Small intestine (tissue), 7 donors: Measurements from ENCODE around the gene KAT2B. TPM values are rescaled to one million over a fixed set of nuclear protein-coding genes. Genes with fewer than 3 reads are reported as not detected.

ENCODE experiments used
- DNase-seq, 2 donors: peaks; one replicate each; pipeline versions ENCODE4 v3.0.0 to v3.0.0-alpha.2; 2013
- FAIRE-seq: peaks from 2 replicates; lab custom pipeline; 2012; peaks lifted over from hg19 to GRCh38; lab: Jason Lieb, UNC
- H3K27ac ChIP-seq, 3 donors: one replicate each; pipeline ENCODE4 v1.5.1; 2013; ENCODE audit warnings: low read length in 2 of 3, mild to moderate bottlenecking in 2 of 3, control low read depth in 1 of 3, inconsistent platforms in 1 of 3, low read depth in 1 of 3, moderate library complexity in 1 of 3
- H3K27me3 ChIP-seq, 3 donors: one replicate each; pipeline ENCODE4 v1.6.1; 2013; ENCODE audit warnings: low read length in 3 of 3, inconsistent platforms in 1 of 3; ENCODE audit not compliant: control insufficient read depth in 3 of 3, insufficient read depth in 3 of 3
- H3K36me3 ChIP-seq, 3 donors: one replicate each; pipeline ENCODE4 v1.6.1; 2013; ENCODE audit warnings: low read length in 3 of 3, inconsistent platforms in 1 of 3, low read depth in 1 of 3, mild to moderate bottlenecking in 1 of 3, moderate library complexity in 1 of 3; ENCODE audit not compliant: control insufficient read depth in 3 of 3, insufficient read depth in 2 of 3
- H3K4me1 ChIP-seq, 3 donors: one replicate each; pipeline ENCODE4 v1.6.1; 2013; ENCODE audit warnings: low read length in 2 of 3, inconsistent platforms in 1 of 3, low read depth in 1 of 3, mild to moderate bottlenecking in 1 of 3, moderate library complexity in 1 of 3; ENCODE audit not compliant: control insufficient read depth in 3 of 3, insufficient read depth in 2 of 3
- H3K4me3 ChIP-seq, 3 donors: one replicate each; pipeline ENCODE4 v1.5.1; 2013; ENCODE audit warnings: low read length in 3 of 3, control low read depth in 1 of 3, inconsistent platforms in 1 of 3, low read depth in 1 of 3, mild to moderate bottlenecking in 1 of 3, moderate library complexity in 1 of 3
- H3K9me3 ChIP-seq, 2 donors: one replicate each; pipeline ENCODE4 v1.6.1; 2013; ENCODE audit warnings: low read depth in 1 of 2, low read length in 1 of 2; ENCODE audit not compliant: control insufficient read depth in 2 of 2, insufficient read depth in 1 of 2
- WGBS, 3 donors: extraction: QIAGEN DNeasy Blood & Tissue Kit; methylation state at CpG; one replicate each; pipeline ENCODE4 v1.1.7; 2013; 5-methylcytosine and 5-hydroxymethylcytosine counted together
- polyA plus RNA-seq, 4 donors: library from polyadenylated mRNA; stranded (reverse) in 3 of 4; unstranded in 1 of 4; fragments of 200-250 nt in 3 of 4; fragments of 120-200 nt in 1 of 4; gene quantifications; one replicate each; pipeline versions ENCODE4 v1.2.1 to v1.2.3, GENCODE V29; 2013
- donor health status: healthy with polysubstance abuse.
- donor health status: control.
- donor health status: control.
- donor health status: Bipolar disorder and iron deficiency.
- donor health status: healthy.

Gene KAT2B
- polyA plus RNA-seq, 4 donors: 7.1 to 28.0 (median 20.4) TPM

DNA sequence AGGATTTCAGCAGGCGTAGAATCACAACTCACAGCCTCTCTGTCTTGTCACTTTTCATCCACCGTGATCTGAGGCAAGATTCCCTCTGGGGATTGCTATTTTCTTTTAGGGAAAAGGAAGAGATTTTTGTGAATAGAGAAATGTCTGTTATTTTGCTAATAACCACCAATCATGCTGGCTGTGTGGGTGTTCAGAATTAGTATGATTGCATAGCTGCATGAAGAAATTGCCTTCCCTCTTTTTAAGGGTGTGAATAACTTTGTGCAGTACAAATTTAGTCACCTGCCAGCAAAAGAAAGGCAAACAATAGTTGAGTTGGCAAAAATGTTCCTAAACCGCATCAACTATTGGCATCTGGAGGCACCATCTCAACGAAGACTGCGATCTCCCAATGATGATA is 60.8 kb downstream of the KAT2B start:
- Histone ChIP-seq H3K9me3 (no peaks in the 10 kb centered on the region), H3K4me3 (no peak overlapping the region), H3K4me1 (no peaks in the 10 kb centered on the region), H3K36me3 (peaks cover 0 to 5% (median 0%) of the 10 kb centered on the region in 3 donors), H3K27ac (no peak overlapping the region), H3K27me3 (no peaks in the 10 kb centered on the region)
- WGBS, 3 donors: 95 to 99% (median 97%) methylated on average over 5 of the region's 5 CpGs
- no peak for DNase-seq
- no peak for FAIRE-seq

DNA sequence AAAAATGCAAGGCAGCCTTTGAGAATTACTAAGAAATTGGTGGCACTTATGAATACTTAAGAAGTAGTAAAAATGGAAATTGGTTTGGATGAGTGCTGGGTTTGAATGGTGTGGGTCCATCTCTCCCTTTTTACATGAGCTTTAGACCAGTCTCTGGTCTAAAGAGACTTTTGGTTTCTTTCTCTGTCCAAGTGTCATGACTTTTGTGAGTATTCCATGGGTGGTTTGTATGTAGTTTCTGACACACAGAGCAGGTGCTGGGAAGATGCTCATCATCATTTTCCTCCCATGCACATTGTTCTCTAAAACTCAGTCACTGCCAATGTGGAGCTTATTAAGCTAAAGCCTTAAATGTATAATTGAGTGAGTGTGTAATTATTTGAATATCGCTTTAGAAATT is 63.5 kb downstream of the KAT2B start:
- no peak for FAIRE-seq
- Histone ChIP-seq H3K36me3 (peaks cover 0 to 6% (median 0%) of the 10 kb centered on the region in 3 donors), H3K4me3 (no peak overlapping the region), H3K27me3 (no peaks in the 10 kb centered on the region), H3K27ac (no peak overlapping the region), H3K9me3 (no peaks in the 10 kb centered on the region), H3K4me1 (no peaks in the 10 kb centered on the region)
- DNase-seq: no peak
- WGBS, 3 donors: 93 to 96% (median 95%) methylated on average over 1 of the region's 1 CpG

DNA sequence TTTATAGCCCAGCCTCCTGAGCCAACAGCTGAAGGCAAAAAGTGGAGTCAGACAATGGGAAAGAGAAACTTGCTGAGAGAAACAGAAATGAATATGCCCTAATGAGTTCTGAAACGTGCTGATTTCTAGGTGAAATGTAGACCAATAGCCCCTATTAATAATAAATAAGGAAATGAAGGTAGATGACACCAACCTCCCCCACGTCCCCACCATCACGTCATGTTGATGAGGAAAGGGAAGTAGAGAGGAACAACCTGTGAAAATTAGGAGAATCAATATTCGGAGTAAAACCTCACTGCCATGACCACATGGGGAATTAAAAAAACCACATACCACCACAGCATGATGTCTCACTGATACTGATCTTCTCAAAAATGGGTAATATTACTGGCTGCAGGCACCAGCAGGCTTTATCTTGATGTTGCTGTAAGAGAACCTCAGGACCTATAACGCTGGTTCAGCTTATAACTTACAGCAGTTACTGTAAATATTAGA is 64.0 kb downstream of the KAT2B start:
- H3K4me1 ChIP-seq: no peaks in the 10 kb centered on the region
- H3K4me3 ChIP-seq: no peak overlapping the region
- FAIRE-seq (no peak), DNase-seq (peak in 1 of 2 donors; percentile 61)
- no peak overlapping the region for H3K27ac ChIP-seq
- peaks cover 0 to 4% (median 0%) of the 10 kb centered on the region in 3 donors for H3K36me3 ChIP-seq
- WGBS, 3 donors: 59 to 77% (median 70%) methylated on average over 5 of the region's 5 CpGs
- H3K27me3 ChIP-seq: no peaks in the 10 kb centered on the region
- no peaks in the 10 kb centered on the region for H3K9me3 ChIP-seq

DNA sequence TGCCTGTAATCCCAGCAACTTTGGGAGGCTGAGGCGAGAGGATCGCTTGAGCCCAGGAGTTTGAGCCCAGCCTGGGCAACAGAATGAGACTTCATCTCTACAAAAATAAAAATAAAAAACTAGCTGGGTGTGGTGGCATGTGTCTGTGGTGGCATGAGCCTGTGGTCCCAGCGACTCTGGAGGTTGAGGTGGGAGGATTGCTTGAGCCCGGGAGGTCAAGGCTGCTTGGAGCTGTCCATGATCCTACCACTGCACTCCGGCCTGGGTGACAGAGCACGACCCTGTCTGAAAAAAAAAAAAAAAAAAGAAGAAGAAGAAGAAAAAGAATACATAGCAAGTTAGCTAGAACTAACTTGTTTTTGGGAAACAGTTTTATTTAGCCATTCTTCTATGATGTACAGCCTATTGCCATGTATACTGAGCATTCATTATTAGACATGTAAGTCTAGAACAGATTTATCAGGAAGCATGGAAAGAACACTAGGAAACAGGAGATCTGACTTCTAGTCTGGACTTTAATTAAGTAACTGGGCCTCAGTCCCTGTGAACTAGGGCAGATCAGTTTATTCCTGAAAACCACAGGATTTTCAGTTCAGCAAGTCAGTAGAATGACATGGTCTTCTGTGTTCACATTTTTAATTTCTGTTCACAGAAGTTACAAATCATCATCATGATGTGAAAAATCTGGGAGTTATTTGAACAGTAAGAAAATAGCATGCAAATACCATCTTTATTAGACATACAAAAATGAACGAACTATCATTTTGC is 65.5 kb downstream of the KAT2B start:
- no peak for DNase-seq
- 77 to 86% (median 77%) methylated on average over 7 of the region's 7 CpGs for WGBS, 3 donors
- H3K27me3 ChIP-seq: no peaks in the 10 kb centered on the region
- no peak overlapping the region for H3K27ac ChIP-seq
- H3K4me3 ChIP-seq: no peak overlapping the region
- H3K36me3 ChIP-seq: peaks cover 0 to 3% (median 0%) of the 10 kb centered on the region in 3 donors
- FAIRE-seq: no peak
- H3K4me1 ChIP-seq: no peaks in the 10 kb centered on the region
- H3K9me3 ChIP-seq: no peaks in the 10 kb centered on the region

DNA sequence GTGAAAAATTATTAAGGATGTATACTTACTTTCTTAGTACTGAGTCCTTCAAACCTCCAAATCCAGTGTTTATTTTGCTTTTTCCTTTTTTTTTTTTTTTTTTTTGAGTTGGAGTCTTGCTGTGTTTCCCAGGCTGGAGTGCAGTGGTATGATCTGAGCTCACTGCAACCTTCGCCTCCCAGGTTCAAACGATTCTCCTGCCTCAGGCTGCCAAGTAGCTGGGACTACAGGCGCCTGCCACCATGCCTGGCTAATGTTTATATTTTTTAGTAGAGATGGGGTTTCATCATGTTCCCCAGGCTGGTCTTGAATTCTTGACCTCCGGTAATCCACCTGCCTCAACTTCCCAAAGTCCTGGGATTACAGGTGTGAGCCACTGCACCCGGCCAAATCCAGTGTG is 67.5 kb downstream of the KAT2B start:
- Histone ChIP-seq H3K27ac (no peak overlapping the region), H3K4me1 (no peaks in the 10 kb centered on the region), H3K4me3 (no peak overlapping the region), H3K27me3 (no peaks in the 10 kb centered on the region), H3K9me3 (no peaks in the 10 kb centered on the region), H3K36me3 (peaks cover 0 to 8% (median 3%) of the 10 kb centered on the region in 3 donors)
- 94 to 95% (median 94%) methylated on average over 5 of the region's 5 CpGs for WGBS, 3 donors
- DNase-seq (no peak), FAIRE-seq (no peak)

DNA sequence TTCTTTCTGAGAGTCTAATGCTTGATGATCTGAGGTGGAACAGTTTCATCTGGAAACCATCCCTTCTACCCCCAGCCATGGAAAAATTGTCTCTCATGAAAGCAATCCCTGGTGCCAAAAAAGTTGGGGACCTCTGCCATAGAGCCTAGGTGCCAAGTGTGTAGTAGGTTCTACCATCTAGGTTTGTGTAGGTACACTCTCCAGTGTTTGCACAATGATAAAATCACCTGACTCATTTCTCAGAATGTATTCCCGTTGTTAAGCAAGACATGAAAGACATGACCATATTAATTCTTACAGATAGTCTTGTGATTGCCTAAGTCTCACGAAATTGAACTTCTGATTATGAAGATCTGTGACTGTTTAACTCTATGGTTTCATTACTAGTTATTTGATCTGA is 68.6 kb downstream of the KAT2B start:
- Histone ChIP-seq H3K36me3 (peaks cover 0 to 8% (median 3%) of the 10 kb centered on the region in 3 donors), H3K4me1 (no peaks in the 10 kb centered on the region), H3K9me3 (no peaks in the 10 kb centered on the region), H3K27ac (no peak overlapping the region), H3K27me3 (no peaks in the 10 kb centered on the region), H3K4me3 (no peak overlapping the region)
- WGBS, 3 donors: 41 to 71% (median 56%) methylated on average over 2 of the region's 2 CpGs
- FAIRE-seq: no peak
- peak in 1 of 2 donors; percentile 6 for DNase-seq

DNA sequence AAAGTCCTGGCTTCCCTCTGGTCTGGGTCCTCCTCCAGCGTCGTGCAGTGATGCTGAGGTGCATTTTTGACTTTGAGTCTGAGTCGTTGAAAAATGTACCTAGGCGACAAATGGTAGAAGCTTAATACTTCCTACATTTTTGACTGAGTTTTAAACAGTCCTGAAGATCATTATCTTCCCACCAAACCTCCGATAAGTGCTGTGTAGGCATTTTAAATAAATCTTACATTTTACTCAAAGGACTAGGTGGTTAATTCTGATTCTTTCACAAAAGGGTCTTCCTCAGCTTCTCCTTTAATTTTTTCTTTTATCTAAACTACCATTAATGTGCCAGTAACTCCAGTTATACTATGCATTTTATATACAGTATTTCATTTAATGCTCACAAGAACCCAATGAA is 70.6 kb downstream of the KAT2B start:
- Histone ChIP-seq H3K27ac (no peak overlapping the region), H3K9me3 (no peaks in the 10 kb centered on the region), H3K36me3 (peaks cover 2 to 11% (median 7%) of the 10 kb centered on the region in 3 donors), H3K4me3 (no peak overlapping the region), H3K4me1 (no peaks in the 10 kb centered on the region), H3K27me3 (no peaks in the 10 kb centered on the region)
- FAIRE-seq: no peak
- DNase-seq: no peak
- 96 to 97% (median 96%) methylated on average over 5 of the region's 5 CpGs for WGBS, 3 donors

DNA sequence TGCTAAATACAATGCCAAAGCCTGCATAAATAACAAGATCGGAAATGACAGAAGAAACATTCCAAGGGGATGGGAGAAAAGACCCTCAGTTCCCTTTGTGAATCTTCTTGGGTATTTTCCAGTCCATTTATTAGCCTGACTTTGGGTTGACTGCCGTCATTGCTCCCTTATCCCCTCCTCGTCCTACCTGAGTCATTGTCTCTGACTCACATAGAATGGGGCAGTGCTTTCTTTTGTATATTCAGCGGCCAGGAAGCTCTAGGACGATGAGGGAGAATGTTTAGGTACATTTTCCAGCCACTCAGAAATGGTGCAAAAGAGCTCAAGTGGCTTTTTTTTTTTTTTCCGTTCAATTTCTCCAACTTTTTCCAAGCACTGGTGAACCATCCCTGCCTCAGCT is 71.6 kb downstream of the KAT2B start:
- Histone ChIP-seq H3K4me3 (no peak overlapping the region), H3K9me3 (no peaks in the 10 kb centered on the region), H3K4me1 (no peaks in the 10 kb centered on the region), H3K27ac (no peak overlapping the region), H3K36me3 (peaks cover 7 to 11% (median 10%) of the 10 kb centered on the region in 3 donors), H3K27me3 (no peaks in the 10 kb centered on the region)
- DNase-seq (no peak), FAIRE-seq (no peak)
- WGBS, 3 donors: 90 to 95% (median 94%) methylated on average over 6 of the region's 6 CpGs
